Left ventricle myocardium inferior (tissue), 1 donor: ENCODE data around the gene FA2H. TPM values are rescaled to one million over a fixed set of nuclear protein-coding genes. Genes with fewer than 3 reads are reported as not detected.

ENCODE experiments used
- DNase-seq: peaks from one replicate; pipeline ENCODE4 v3.0.0-alpha.2; 2020
- H3K27ac ChIP-seq: fragments of 200-600 bp; replicated peaks from 2 replicates; pipeline ENCODE4 v1.8.0; 2021
- H3K27me3 ChIP-seq: fragments of 200-600 bp; 2 replicates; pipeline ENCODE4 v1.8.0; 2021; ENCODE audit warnings: low read depth
- H3K36me3 ChIP-seq: fragments of 200-600 bp; 2 replicates; pipeline ENCODE4 v1.8.0; 2021
- H3K4me1 ChIP-seq: fragments of 200-600 bp; 2 replicates; pipeline ENCODE4 v1.8.0; 2021
- H3K4me3 ChIP-seq: fragments of 200-600 bp; 2 replicates; pipeline ENCODE4 v1.8.0; 2021; ENCODE audit warnings: mild to moderate bottlenecking, moderate library complexity
- H3K9me3 ChIP-seq: fragments of 200-600 bp; replicated peaks from 2 replicates; pipeline ENCODE4 v1.8.0; 2021
- intact Hi-C: fragments of 100-400 bp; cut with micrococcal nuclease; formaldehyde crosslinking; loops from one replicate; pipeline ENCODE4 v1.11.0; 2022
- total RNA-seq: library from RNA; stranded (reverse); fragmentation: NEBNext Ultra II Directional; extraction: Animal tissue kit (Norgen Biotek cat#: 25700); gene quantifications from one replicate; pipeline ENCODE4 v1.2.1, GENCODE V29; 2021
- TF ChIP-seq, protein P1 (sequence below): fragments of 200-600 bp; IDR thresholded peaks from 2 replicates; pipeline ENCODE4 v1.8.0; 2021; ENCODE audit warnings: antibody characterized with exemption, mild to moderate bottlenecking, borderline replicate concordance
- donor health status: DM: no; HTN: yes; CAD: no; lungs with severe emphysema.

FA2H gene
- total RNA-seq, 1 donor from 2014 or later = not detected

DNA sequence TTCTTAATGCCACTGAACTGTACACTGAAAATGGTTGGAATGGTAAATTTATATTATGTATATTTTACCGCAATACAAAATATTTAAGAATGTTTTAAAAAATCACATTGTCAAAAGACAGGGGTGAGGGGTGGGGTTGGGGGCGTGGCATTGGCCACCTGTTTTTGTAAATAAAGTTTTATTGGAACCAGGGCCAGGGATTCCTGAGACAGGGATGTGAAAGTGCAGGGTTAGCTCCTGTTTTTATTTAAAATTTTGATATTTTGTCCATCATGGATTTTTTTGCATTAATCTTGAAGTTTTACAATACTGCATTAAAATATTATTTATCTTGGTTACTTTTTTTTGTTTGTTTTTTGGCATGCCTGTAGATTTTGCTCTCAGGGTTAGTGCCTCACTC lies 2.3 kb upstream of the FA2H start:
- Histone ChIP-seq H3K9me3 (no peaks in the 10 kb centered on the region), H3K27ac (no peak overlapping the region), H3K4me1 (peaks cover 13% of the 10 kb centered on the region), H3K4me3 (no peak overlapping the region), H3K27me3 (peaks cover 54% of the 10 kb centered on the region), H3K36me3 (no peaks in the 10 kb centered on the region)
- no peak for DNase-seq
- TF ChIP-seq, protein P1, sequence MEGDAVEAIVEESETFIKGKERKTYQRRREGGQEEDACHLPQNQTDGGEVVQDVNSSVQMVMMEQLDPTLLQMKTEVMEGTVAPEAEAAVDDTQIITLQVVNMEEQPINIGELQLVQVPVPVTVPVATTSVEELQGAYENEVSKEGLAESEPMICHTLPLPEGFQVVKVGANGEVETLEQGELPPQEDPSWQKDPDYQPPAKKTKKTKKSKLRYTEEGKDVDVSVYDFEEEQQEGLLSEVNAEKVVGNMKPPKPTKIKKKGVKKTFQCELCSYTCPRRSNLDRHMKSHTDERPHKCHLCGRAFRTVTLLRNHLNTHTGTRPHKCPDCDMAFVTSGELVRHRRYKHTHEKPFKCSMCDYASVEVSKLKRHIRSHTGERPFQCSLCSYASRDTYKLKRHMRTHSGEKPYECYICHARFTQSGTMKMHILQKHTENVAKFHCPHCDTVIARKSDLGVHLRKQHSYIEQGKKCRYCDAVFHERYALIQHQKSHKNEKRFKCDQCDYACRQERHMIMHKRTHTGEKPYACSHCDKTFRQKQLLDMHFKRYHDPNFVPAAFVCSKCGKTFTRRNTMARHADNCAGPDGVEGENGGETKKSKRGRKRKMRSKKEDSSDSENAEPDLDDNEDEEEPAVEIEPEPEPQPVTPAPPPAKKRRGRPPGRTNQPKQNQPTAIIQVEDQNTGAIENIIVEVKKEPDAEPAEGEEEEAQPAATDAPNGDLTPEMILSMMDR = no peak
- intact Hi-C loops = no loop called here

DNA sequence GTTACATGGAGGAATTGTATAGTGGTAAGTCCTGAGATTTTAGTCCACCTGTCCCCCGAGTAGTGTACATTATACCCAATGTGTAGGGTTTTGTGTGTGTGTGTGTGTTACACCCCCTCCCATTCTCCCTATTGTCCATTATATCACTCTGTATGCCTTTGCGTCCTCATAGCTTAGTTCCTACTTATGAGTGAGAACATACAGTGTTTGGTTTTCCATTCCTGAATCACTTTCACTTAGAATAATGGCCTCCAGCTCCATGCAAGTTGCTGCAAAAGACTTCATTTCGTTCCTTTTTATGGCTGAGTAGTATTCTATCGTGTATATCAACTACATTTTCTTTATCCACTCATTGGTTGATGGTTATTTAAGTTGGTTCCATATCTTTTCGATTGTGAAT lies 635 bp upstream of the FA2H start:
- Histone ChIP-seq H3K36me3 (no peaks in the 10 kb centered on the region), H3K4me1 (peaks cover 13% of the 10 kb centered on the region), H3K9me3 (no peaks in the 10 kb centered on the region), H3K4me3 (peak overlapping the region; percentile 64), H3K27ac (no peak overlapping the region), H3K27me3 (peaks cover 70% of the 10 kb centered on the region)
- TF ChIP-seq, protein P1 = no peak
- intact Hi-C loops = no loop called here
- DNase-seq = no peak

DNA sequence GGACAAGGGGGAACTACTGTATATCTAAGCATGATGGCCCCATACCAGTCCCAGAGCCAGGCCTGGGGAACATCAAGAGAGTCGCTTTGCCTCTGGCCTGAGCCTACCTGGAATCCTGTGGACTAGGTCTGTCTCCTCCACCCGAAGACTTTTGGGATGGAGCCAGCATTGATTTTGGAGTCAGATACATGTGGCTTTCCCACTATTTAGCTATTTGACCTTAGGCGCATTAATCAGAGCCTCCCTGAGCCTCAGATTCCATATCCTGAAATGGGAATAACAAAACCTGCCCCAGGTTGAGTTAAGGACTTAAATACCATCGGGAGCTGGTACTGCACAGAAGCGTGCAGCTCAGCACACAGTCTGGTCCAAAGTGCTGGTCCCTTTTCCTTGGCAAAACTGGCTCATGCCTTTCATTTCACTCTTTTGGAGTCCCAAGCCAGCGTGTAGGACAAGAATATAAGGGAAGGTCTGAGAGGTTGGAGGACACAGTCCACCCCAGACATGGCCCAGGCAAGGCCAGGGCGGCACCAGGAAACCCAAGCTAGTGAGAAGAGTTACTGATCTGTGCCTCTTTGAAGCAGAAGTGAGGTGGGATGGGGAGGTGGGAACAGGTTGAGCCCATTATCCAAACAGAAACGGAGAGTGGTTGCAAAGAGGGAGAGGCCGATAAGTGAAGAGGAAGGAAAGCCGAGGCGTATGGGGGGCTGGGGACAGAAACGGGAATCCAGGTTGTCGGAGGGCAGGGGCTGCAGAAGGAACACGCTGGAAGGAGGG lies 986 bp downstream of the FA2H start:
- no peak for DNase-seq
- peak overlapping the region; percentile 64 for H3K4me3 ChIP-seq
- H3K27ac ChIP-seq = no peak overlapping the region
- H3K4me1 ChIP-seq = peaks cover 13% of the 10 kb centered on the region
- no peaks in the 10 kb centered on the region for H3K9me3 ChIP-seq
- intact Hi-C loops = no loop called here
- no peaks in the 10 kb centered on the region for H3K36me3 ChIP-seq
- peaks cover 85% of the 10 kb centered on the region for H3K27me3 ChIP-seq
- TF ChIP-seq, protein P1 = no peak

DNA sequence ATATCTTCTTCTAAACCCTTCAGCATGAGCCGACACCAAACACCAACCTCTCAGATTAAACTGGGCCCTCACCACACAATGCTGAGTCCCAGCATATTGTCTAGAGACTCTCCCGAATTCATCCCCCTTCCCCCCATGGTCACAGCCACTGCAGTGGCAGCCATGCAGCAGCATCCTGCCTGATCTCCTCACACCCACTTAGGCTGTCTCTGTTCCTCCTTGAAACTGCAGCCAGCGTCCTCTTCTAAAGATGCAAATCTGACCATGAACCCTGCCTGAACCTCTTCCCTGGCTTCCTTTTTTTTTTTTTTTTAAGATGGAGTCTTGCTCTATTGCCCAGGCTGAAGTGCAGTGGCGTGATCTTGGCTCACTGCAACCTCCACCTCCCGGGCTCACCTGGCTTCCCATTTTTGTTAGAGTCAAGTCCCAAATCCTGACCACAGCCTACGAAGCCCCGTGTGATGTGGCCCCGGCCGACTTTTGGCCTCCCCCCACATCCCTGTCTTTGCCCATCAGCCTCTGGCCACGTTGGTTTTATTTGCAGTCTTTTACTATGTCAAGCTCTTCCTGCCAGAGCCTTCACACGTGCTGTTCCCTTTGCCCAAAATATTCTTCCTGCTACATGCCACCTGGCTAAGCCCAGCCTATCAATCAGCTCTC lies 2.8 kb downstream of the FA2H start:
- H3K9me3 ChIP-seq = no peaks in the 10 kb centered on the region

DNA sequence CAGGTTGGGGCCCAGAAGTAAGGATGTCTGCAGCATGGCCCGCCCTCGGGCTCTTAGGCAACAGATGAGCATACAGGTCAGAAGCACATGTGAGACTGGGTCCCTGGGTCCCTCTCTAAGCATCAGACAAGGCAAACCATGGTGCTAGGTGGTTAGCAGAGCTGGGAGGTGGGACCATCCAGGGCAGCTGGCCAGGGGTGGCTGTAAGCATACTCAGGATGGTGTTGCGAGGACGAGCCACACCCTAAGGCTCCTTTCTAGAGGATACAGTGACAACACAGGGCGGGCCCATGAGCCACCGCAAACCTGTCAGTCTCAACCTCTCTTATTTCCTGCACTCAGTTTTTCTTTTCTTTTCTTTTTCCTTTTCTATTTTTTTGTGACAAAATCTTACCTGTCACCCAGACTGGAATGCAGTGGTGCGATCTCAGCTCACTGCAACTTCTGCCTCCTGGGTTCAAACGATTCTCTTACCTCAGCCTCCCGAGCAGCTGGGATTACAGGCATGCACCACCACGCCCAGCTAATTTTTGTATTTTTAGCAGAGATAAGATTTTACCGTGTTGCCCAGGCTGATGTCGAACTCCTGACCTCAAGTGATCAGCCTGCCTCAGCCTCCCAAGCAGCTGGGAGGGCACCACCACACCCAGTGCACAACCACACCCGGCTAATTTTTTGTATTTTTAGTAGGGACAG lies 3.6 kb downstream of the FA2H start:
- H3K4me1 ChIP-seq = peaks cover 13% of the 10 kb centered on the region
- no peak for DNase-seq
- peaks cover 97% of the 10 kb centered on the region for H3K27me3 ChIP-seq
- intact Hi-C loops = no loop called here
- H3K9me3 ChIP-seq = no peaks in the 10 kb centered on the region
- no peak overlapping the region for H3K27ac ChIP-seq
- H3K4me3 ChIP-seq = no peak overlapping the region
- no peaks in the 10 kb centered on the region for H3K36me3 ChIP-seq
- TF ChIP-seq, protein P1 = no peak

More for the DNA sequence above, 2.8 kb downstream of the FA2H start:
- intact Hi-C loops = no loop called here
- Histone ChIP-seq H3K27ac (no peak overlapping the region), H3K4me1 (peaks cover 13% of the 10 kb centered on the region), H3K36me3 (no peaks in the 10 kb centered on the region), H3K4me3 (no peak overlapping the region), H3K27me3 (peaks cover 94% of the 10 kb centered on the region)
- no peak for DNase-seq
- TF ChIP-seq, protein P1 = no peak
